GM23338 (cell line): Measurements from ENCODE around the gene ST14.

ENCODE experiments used
- CREB1 ChIP-seq: fragments of 250-450 bp; sonication (Bioruptor Pico); IDR thresholded peaks from 2 replicates; pipeline ENCODE4 v1.5.0; 2020; ENCODE audit warnings: low read depth, mild to moderate bottlenecking, moderate library complexity
- CTCF ChIP-seq, 2 experiments: fragments of 200-600 bp in 1 of 2; sonication (generic) in 1 of 2; conservative IDR thresholded peaks; 2 replicates each; pipeline versions ENCODE4 v1.5.1 to v1.6.1; 2016 to 2017; ENCODE audit warnings: antibody characterized with exemption in 2 of 2, low read depth in 2 of 2, mild to moderate bottlenecking in 2 of 2, moderate library complexity in 1 of 2
- EZH2 ChIP-seq: fragments of 200-600 bp; sonication (generic); IDR thresholded peaks from one replicate; pipeline ENCODE4 v1.8.0; 2017; ENCODE audit warnings: antibody characterized with exemption, mild to moderate bottlenecking, low read depth; ENCODE audit not compliant: unreplicated experiment
- EZH2phosphoT487 ChIP-seq: fragments of 200-600 bp; sonication (generic); IDR thresholded peaks from one replicate; pipeline ENCODE4 v1.8.1; 2018; ENCODE audit warnings: antibody characterized with exemption; ENCODE audit not compliant: unreplicated experiment
- NANOG ChIP-seq: IDR thresholded peaks from 2 replicates; pipeline ENCODE4 v1.6.1; 2016; ENCODE audit warnings: antibody characterized with exemption, borderline replicate concordance
- POLR2AphosphoS5 ChIP-seq: IDR thresholded peaks from 2 replicates; pipeline ENCODE4 v1.6.1; 2016; ENCODE audit warnings: antibody characterized with exemption, low read depth
- STAT1 ChIP-seq: IDR thresholded peaks from one replicate; pipeline ENCODE4 v1.6.1; 2016; ENCODE audit warnings: antibody characterized with exemption; ENCODE audit not compliant: unreplicated experiment
- ZNF114 ChIP-seq: fragments of 250-450 bp; sonication (Bioruptor Pico); IDR thresholded peaks from 2 replicates; pipeline ENCODE4 v1.5.0; 2020; ENCODE audit warnings: mild to moderate bottlenecking, moderate library complexity
- TF ChIP-seq, protein P1 (sequence below): IDR thresholded peaks from one replicate; pipeline ENCODE4 v1.6.1; 2018; ENCODE audit warnings: antibody characterized with exemption; ENCODE audit not compliant: unreplicated experiment

- TF ChIP-seq CTCF (conservative IDR thresholded peaks at IDR 0.05; ENCODE audit: low read depth in 2 of 2), result no peak
- TF ChIP-seq, protein P1, sequence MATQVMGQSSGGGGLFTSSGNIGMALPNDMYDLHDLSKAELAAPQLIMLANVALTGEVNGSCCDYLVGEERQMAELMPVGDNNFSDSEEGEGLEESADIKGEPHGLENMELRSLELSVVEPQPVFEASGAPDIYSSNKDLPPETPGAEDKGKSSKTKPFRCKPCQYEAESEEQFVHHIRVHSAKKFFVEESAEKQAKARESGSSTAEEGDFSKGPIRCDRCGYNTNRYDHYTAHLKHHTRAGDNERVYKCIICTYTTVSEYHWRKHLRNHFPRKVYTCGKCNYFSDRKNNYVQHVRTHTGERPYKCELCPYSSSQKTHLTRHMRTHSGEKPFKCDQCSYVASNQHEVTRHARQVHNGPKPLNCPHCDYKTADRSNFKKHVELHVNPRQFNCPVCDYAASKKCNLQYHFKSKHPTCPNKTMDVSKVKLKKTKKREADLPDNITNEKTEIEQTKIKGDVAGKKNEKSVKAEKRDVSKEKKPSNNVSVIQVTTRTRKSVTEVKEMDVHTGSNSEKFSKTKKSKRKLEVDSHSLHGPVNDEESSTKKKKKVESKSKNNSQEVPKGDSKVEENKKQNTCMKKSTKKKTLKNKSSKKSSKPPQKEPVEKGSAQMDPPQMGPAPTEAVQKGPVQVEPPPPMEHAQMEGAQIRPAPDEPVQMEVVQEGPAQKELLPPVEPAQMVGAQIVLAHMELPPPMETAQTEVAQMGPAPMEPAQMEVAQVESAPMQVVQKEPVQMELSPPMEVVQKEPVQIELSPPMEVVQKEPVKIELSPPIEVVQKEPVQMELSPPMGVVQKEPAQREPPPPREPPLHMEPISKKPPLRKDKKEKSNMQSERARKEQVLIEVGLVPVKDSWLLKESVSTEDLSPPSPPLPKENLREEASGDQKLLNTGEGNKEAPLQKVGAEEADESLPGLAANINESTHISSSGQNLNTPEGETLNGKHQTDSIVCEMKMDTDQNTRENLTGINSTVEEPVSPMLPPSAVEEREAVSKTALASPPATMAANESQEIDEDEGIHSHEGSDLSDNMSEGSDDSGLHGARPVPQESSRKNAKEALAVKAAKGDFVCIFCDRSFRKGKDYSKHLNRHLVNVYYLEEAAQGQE, result no peak
- TF ChIP-seq POLR2AphosphoS5, result no peak
- no peak for TF ChIP-seq EZH2
- TF ChIP-seq EZH2phosphoT487, result no peak
- no peak for TF ChIP-seq ZNF114 (CRISPR knock-in tag)
- no peak for TF ChIP-seq CREB1 (CRISPR knock-in tag)
- no peak for TF ChIP-seq NANOG
- no peak for TF ChIP-seq STAT1
Observed at GRCh38 chr11:130112071-130112830, 47.3 kb upstream of the ST14 start.
